Gastrocnemius medialis (tissue), 4 donors: ENCODE measurements around the gene GCH1. TPM values are rescaled to one million over a fixed set of nuclear protein-coding genes. Genes with fewer than 3 reads are reported as not detected.

Source experiments
- ATAC-seq, 2 donors: fragments of 150-250 bp; one replicate each; pipeline ENCODE4 v1.9.1; 2016
- DNase-seq, 2 donors: peaks; one replicate each; pipeline ENCODE4 v3.0.0-alpha.2; 2019
- H3K27ac ChIP-seq, 4 donors: fragments of 200-600 bp; sonication (generic); 1 replicate in 1 of 4; 2 replicates in 3 of 4; pipeline ENCODE4 v1.5.1; 2016 to 2018; ENCODE audit warnings: mild to moderate bottlenecking in 2 of 4, moderate library complexity in 1 of 4
- H3K27me3 ChIP-seq, 3 donors: fragments of 200-600 bp; sonication (generic) in 2 of 3; 1 replicate in 1 of 3; 2 replicates in 2 of 3; pipeline versions ENCODE4 v1.5.1 to v1.6.0; 2016 to 2019; ENCODE audit warnings: mild to moderate bottlenecking in 1 of 3, moderate library complexity in 1 of 3
- H3K36me3 ChIP-seq, 2 donors: fragments of 200-600 bp; sonication (generic) in 1 of 2; one replicate each; pipeline ENCODE4 v1.5.1; 2017 to 2018
- H3K4me1 ChIP-seq, 2 donors: fragments of 200-600 bp; sonication (generic) in 1 of 2; one replicate each; pipeline ENCODE4 v1.5.1; 2016 to 2017; ENCODE audit warnings: mild to moderate bottlenecking in 2 of 2
- H3K4me3 ChIP-seq, 4 donors: fragments of 200-600 bp; sonication (generic) in 3 of 4; 1 replicate in 1 of 4; 2 replicates in 3 of 4; pipeline ENCODE4 v1.5.1; 2016 to 2019; ENCODE audit warnings: mild to moderate bottlenecking in 2 of 4
- H3K9me3 ChIP-seq, 3 donors: fragments of 200-600 bp; sonication (generic) in 2 of 3; 1 replicate in 1 of 3; 2 replicates in 2 of 3; pipeline ENCODE4 v1.5.1; 2016 to 2019
- POLR2A ChIP-seq, 2 donors: fragments of 450-650 bp; IDR thresholded peaks; one replicate each; pipeline ENCODE4 v1.6.1; 2017; ENCODE audit warnings: antibody characterized with exemption in 2 of 2, mild to moderate bottlenecking in 2 of 2, moderate library complexity in 2 of 2
- in situ Hi-C, 4 donors: fragments of 200-750 bp; cut with MboI; loops; one replicate each; pipeline versions ENCODE4 v1.15.0 to v1.8.0; 2017; ENCODE audit warnings: low sequenced_read_pairs in 4 of 4
- intact Hi-C: fragments of 100-400 bp; cut with DNase I; formaldehyde crosslinking; loops from one replicate; pipeline ENCODE4 v1.15.1; 2023; ENCODE audit warnings: low total_unique reads
- total RNA-seq, 4 donors: library from RNA; depleted of rRNA; stranded (reverse); fragments of >200 nt; gene quantifications; one replicate each; pipeline versions ENCODE4 v1.1.0 to v1.2.3, GENCODE V29; 2016
- TF ChIP-seq, protein P1 (sequence below), 5 experiments: fragments of 450-650 bp in 3 of 5; fragments of 200-600 bp in 2 of 5; sonication (generic) in 2 of 5; IDR thresholded peaks in 4 of 5; conservative IDR thresholded peaks in 1 of 5; 1 replicate in 4 of 5; 2 replicates in 1 of 5; pipeline ENCODE4 v1.5.1; 2016 to 2019; ENCODE audit warnings: antibody characterized with exemption in 5 of 5, mild to moderate bottlenecking in 3 of 5, moderate library complexity in 3 of 5

The GCH1 gene
- total RNA-seq, 4 donors from 2014 or later, result 0.53 to 1.6 (median 0.92) TPM

DNA sequence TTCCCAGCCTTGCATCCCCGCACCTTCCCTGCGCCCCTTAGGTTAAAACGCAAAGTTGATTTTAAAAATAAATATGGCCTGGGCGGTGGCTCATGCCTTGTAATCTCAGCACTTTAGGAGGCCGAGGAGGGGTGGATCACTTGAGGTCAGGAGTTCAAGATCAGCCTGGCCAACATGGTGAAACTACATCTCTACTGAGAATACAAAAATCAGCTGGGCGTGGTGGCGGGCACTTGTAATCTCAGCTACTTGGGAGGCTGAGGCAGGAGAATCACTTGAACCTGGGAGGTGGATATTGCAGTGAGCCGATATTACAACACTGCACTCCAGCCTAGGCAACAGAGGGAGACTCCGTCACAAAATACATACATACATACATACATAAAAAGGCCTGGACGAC, 96.0 kb downstream of the GCH1 start:
- Histone ChIP-seq H3K4me3 (no peak overlapping the region), H3K27me3 (no peaks in the 10 kb centered on the region), H3K4me1 (peaks cover 0 to 5% of the 10 kb centered on the region in 2 donors), H3K27ac (no peak overlapping the region), H3K36me3 (no peaks in the 10 kb centered on the region), H3K9me3 (no peaks in the 10 kb centered on the region)
- no peak for ATAC-seq
- TF ChIP-seq, protein P1, sequence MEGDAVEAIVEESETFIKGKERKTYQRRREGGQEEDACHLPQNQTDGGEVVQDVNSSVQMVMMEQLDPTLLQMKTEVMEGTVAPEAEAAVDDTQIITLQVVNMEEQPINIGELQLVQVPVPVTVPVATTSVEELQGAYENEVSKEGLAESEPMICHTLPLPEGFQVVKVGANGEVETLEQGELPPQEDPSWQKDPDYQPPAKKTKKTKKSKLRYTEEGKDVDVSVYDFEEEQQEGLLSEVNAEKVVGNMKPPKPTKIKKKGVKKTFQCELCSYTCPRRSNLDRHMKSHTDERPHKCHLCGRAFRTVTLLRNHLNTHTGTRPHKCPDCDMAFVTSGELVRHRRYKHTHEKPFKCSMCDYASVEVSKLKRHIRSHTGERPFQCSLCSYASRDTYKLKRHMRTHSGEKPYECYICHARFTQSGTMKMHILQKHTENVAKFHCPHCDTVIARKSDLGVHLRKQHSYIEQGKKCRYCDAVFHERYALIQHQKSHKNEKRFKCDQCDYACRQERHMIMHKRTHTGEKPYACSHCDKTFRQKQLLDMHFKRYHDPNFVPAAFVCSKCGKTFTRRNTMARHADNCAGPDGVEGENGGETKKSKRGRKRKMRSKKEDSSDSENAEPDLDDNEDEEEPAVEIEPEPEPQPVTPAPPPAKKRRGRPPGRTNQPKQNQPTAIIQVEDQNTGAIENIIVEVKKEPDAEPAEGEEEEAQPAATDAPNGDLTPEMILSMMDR (IDR thresholded peaks at IDR 0.05 in 4 of 5, conservative IDR thresholded peaks at IDR 0.05 in 1 of 5), result no peak
- TF ChIP-seq POLR2A (IDR thresholded peaks at IDR 0.05), result no peak
- intact Hi-C loops, result loop anchor here (1.0 to 5.0 kb wide), 2 partner anchors 34 to 242 kb away; no protein-coding TSS in a partner anchor
- no peak for DNase-seq
- in situ Hi-C loops, result loop anchor here in 1 of 4 donors (10.0 kb wide), 1 partner anchor 252 kb away; no protein-coding TSS in a partner anchor

DNA sequence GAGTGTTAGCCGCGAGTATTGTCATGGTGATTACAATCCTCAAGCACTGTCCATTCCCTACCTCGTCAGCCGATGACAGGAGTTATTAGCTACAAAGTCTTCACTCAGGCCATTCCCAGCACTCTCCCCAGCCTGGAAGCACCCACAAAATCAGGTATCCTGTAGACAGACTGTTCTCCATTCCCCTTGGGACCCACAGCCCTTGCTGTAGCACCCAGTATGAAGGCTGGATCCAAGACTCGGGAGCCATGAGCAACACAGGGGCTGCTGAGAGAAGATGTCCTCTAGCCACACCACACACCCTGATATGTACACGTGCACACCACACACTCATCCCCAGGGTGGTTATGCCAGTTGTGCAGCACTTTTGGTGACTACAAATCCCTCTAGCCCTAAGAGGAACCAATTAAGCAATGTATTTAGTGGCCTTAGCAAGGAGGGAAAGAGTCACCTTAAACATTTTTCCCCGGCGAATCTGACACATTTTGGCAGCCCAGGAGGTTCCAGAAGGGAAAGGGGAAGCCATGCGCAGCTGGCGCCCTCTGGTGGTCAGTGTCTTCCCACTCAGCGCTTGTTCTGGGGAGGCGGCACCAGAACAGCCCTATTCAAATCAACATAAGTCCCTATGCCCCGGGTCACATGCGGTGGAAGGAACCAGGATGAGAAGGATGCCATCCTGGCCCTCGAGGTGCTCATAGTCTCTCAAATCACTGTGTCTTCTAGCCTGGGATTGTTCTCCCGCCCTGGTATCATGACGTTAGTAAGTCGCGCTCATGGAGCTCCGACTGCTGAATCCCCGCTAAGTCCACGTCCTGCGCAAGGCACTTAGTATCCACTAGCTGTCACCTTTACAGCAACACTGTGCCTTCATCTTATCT, 96.9 kb downstream of the GCH1 start:
- Histone ChIP-seq H3K36me3 (no peaks in the 10 kb centered on the region), H3K9me3 (no peaks in the 10 kb centered on the region), H3K4me1 (peaks cover 0 to 5% of the 10 kb centered on the region in 2 donors), H3K4me3 (peak overlapping the region in 1 of 4 donors; percentile 17), H3K27me3 (no peaks in the 10 kb centered on the region), H3K27ac (no peak overlapping the region)
- intact Hi-C loops (loop anchor here (1.0 to 5.0 kb wide), 3 partner anchors 18 to 241 kb away; no protein-coding TSS in a partner anchor), in situ Hi-C loops (loop anchor here in 1 of 4 donors (10.0 kb wide), 1 partner anchor 251 kb away; no protein-coding TSS in a partner anchor)
- peak; percentile 59 to 79 for DNase-seq
- ATAC-seq, result peak; percentile 92
- TF ChIP-seq, protein P1 (IDR thresholded peaks at IDR 0.05 in 4 of 5, conservative IDR thresholded peaks at IDR 0.05 in 1 of 5), result peak; percentile 89 to 97 (median 92)
- TF ChIP-seq POLR2A (IDR thresholded peaks at IDR 0.05), result no peak

DNA sequence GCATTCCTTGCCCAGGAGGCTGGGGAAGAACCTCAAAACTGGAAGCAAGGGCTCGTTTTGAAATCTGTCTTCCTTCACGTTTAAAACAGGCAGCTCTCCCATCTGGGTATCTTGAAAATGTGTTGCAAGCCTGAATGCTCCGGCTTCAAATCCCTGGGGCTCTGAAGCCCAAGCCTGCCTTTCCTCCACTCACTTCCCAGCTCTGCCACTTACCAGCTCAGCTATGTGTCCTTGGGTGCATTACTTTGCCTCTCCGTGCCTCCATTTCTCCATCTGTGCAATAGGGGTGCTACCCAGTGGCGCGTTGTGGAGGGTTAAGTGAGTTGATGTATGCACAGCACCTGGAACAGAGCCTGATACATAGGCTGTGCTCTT, 97.6 kb downstream of the GCH1 start:
- H3K9me3 ChIP-seq, result no peaks in the 10 kb centered on the region
- no peak for DNase-seq
- no peaks in the 10 kb centered on the region for H3K36me3 ChIP-seq

DNA sequence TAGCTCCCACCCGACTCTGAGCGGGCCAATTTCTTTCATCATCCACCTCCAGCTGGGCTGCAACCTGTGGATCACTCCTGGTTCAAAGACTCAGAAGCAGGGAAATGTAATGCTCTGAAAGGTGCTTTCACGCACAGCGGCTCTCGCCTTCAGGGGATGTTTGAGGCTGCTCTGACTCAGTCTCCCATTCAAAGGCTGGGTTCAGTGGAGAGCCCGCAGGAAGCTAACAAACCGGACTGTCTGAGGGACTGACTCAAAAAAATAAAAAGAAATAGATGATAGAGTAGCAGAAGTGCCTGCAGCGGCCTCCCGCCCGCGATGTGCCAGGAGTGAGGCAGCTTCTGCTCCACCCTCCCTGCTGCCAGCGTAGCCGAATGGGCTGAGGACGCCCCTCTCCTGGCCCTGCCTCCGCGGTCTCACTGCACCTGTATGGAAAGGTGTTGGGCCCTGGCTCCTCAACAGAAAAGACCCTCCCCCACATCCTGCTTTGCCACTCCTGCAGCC, 98.0 kb downstream of the GCH1 start:
- in situ Hi-C loops (loop anchor here in 1 of 4 donors (10.0 kb wide), 1 partner anchor 250 kb away; no protein-coding TSS in a partner anchor), intact Hi-C loops (loop anchor here (1.0 to 5.0 kb wide), 2 partner anchors 17 to 32 kb away; no protein-coding TSS in a partner anchor)
- Histone ChIP-seq H3K27me3 (no peaks in the 10 kb centered on the region), H3K4me3 (no peak overlapping the region), H3K27ac (no peak overlapping the region), H3K4me1 (peaks cover 0 to 5% of the 10 kb centered on the region in 2 donors), H3K9me3 (no peaks in the 10 kb centered on the region), H3K36me3 (no peaks in the 10 kb centered on the region)
- TF ChIP-seq, protein P1 (IDR thresholded peaks at IDR 0.05 in 4 of 5, conservative IDR thresholded peaks at IDR 0.05 in 1 of 5), result no peak
- TF ChIP-seq POLR2A (IDR thresholded peaks at IDR 0.05), result no peak
- ATAC-seq, result no peak
- DNase-seq, result no peak

More for the DNA sequence above, 97.6 kb downstream of the GCH1 start:
- Histone ChIP-seq H3K27ac (no peak overlapping the region), H3K4me3 (no peak overlapping the region), H3K4me1 (peaks cover 0 to 5% of the 10 kb centered on the region in 2 donors), H3K27me3 (no peaks in the 10 kb centered on the region)
- in situ Hi-C loops, result loop anchor here in 1 of 4 donors (10.0 kb wide), 1 partner anchor 250 kb away; no protein-coding TSS in a partner anchor
- intact Hi-C loops, result loop anchor here (1.0 to 5.0 kb wide), 2 partner anchors 18 to 33 kb away; no protein-coding TSS in a partner anchor
- TF ChIP-seq POLR2A (IDR thresholded peaks at IDR 0.05), result no peak
- TF ChIP-seq, protein P1 (IDR thresholded peaks at IDR 0.05 in 4 of 5, conservative IDR thresholded peaks at IDR 0.05 in 1 of 5), result no peak
- no peak for ATAC-seq
